Keratinocyte (primary cell): Measurements from ENCODE around the gene DSCAML1.

ENCODE experiments used
- CTCF ChIP-seq, 3 experiments: IDR thresholded peaks in 1 of 3; conservative IDR thresholded peaks in 1 of 3; optimal IDR thresholded peaks in 1 of 3; 2 replicates in 2 of 3; 3 replicates in 1 of 3; pipeline versions ENCODE3 to v1.5.1; 2011; ENCODE audit warnings: low read length in 3 of 3, mild to moderate bottlenecking in 3 of 3, moderate library complexity in 2 of 3, control low read depth in 1 of 3, inconsistent platforms in 1 of 3; ENCODE audit not compliant: insufficient read depth in 2 of 3; ENCODE audit errors: extremely low read depth in 1 of 3
- EZH2 ChIP-seq: IDR thresholded peaks from one replicate; pipeline ENCODE4 v1.6.1; 2012; ENCODE audit warnings: inconsistent platforms, mild to moderate bottlenecking, low read length, moderate library complexity

DNA sequence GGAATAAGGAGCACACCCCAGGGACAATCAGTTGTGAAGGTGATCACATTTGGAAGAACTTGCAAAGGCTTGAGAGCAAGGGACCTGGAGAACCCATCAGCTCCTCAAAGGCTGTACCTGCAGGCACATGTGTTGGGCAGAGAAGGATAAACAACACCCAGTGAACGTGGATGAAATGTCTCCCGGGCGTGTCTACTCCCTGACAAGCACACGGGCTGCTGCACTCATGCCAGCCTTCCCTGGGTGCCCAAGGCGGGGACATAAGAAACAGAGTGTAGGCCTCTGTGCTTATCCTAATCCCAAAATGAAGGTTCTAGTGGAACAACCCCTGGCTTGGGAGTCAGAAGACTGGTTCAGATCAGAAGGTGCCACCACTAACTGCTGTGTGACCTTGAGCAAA, 46.7 kb downstream of the DSCAML1 start:
- TF ChIP-seq CTCF (optimal IDR thresholded peaks at IDR 0.05 in 1 of 3, IDR thresholded peaks at IDR 0.05 in 1 of 3, conservative IDR thresholded peaks at IDR 0.05 in 1 of 3; ENCODE audit: extremely low read depth in 1 of 3, insufficient read depth in 2 of 3, low read length in 3 of 3) (no peak), EZH2 (no peak)
